ENCODE measurements around the gene SLC25A12.

Gene SLC25A12

DNA sequence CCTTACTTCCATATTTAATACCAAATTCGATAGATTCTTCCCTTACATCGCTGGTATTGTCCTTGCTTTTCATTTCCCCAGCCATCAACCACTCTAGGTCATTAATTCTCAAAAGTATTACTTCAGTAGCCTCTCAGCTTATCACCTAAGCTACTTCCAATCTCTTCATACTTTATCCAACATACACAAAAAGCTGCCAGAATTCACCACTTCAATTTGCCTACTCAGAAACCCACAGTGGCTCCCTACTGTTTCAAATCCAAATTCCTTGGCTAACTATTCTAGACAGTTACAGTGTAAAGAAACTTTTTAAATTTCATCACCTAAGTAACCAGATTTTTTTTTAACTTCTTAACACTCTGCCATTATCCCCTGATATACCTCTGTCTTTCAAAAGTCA, 4.7 kb downstream of the SLC25A12 start:
- no peak for DNase-seq (ENCODE audit: low read depth)

DNA sequence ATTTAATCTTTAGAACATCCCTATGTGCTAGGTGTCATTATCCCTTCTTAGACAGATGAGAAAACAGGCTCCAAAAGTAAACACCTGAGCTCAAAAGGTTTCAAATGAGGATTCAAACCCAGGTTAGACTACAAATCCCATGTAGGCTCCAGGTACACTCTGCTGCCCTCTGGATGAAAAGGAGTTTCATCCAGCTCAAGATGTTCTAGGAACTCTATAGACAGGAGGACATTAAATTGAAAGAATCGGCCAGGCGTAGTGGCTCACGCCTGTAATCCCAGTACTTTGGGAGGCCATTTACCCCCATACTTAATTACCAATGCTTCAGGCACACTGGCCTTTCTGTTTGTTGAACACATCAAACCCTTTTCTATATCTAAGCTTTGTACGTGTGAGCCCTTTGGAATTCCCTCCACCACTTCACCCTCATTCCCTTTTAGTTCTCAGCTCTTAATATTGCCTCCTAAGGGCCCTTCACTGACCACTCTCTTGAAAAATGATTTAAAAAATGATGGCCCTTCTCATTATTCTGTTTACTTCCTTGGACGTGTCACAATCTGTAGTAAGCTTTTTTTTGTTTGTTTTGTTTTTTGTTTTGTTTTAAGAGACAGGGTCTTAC, 10.7 kb downstream of the SLC25A12 start:
- DNase-seq (ENCODE audit: low read depth): no peak

DNA sequence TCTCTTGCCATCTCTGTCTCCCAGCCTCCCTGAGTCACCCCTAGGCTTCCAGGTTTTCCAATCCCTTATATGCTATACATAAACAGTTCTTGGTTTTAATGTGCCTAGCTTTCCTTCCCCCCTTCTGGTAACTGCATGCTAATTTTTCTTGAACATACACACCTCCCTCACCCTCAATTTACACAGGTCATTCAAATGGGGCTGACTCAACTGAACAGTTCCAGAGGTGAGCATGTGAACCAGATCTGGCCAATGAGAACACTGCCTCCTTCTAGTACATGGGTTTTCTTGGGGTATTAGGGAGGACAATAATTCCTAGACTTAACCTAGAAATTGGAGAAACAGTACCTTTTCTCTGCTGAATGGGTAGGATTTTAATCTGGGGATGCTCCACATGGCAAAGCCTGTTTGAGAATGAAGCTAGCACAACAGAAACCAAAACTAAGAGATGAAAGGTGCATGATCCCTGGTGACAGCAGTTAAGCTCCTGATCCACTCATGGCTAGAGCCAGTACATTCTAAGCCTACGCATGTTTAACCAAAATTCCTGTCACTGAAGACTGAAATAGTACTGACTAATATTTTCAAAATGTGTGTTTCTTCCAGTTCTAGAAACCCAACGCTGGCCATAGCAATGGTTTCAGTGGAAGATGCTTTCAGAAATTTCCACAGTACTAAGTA, 11.8 kb downstream of the SLC25A12 start:
- peak; percentile 36 for DNase-seq (ENCODE audit: low read depth)

DNA sequence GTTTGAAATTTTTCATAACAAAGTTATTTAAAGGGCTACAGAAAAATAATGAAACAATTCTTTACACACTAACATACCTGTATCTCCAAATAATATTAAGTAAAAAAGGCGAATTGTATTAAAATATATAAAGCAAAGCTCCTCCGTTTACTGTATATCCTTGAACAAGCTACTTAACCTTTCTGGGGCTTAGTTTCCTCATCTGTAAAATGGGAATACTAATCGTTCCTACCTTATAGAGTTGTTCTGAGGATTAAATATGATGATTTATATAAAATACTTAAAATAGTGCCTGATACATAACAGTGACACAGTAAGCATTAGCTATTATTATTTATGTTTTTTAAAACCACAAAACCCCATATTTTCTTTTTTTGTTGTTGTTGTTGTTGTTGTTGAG, 13.3 kb downstream of the SLC25A12 start:
- DNase-seq (ENCODE audit: low read depth): no peak

DNA sequence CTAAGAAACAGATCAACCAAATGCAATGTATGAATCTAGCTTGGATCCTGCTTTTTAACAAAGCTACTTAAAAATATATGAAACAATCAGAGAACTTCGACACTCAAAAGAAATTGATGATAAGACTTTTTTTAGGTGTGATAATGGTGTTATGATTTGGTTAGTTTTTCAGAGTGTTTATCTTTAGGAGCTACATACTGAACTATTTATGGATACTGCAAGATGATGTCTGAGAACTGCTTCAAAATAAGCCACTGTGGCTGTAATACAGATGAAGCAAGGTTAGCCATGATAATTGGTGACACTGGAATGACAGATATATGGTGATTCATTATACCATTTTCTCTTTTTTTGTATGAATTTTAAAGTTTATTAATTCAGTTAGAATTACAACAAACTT, 14.2 kb downstream of the SLC25A12 start:
- no peak for DNase-seq (ENCODE audit: low read depth)

DNA sequence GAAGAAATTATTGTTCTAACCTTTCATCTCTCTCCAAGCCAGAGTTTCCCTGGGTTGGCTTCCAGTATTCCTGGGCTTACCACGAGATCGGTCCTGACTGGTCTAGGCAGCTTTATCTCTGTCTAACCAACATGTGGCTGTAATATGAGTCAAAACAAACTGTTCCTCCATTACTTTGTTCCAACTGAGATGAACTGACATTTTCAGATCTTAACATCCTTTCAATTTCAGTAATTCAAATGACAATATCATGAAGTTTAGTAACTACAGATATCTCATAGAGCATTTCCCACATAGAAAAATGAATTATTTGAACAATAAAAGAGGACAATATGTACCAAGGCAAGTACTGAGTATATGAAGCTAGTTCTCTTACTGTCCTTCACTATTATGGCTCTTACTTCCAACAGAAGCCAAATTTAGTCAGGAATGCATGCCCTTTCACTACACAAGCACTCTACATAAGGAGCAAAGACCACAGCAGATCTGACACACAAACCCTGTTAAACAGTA, 15.5 kb downstream of the SLC25A12 start:
- DNase-seq (ENCODE audit: low read depth): peak; percentile 80

DNA sequence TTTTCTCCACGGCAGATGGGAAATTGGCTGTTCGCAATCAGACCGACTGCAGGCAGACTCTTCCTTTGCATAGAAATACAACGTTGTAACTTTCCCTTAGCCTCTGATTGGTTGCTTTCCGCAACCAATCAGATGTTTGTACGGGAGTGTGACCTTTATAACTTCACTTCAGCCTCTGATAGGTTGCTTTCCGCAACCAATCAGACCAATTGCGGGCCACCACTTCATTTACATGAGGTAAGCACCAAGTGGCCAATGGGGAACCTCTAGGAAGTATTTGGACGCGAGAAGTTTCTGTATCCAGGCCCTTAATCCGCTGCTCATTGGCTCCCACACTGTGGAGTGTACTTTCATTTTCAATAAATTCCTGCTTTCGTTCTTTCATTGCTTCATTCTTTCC, 19.1 kb downstream of the SLC25A12 start:
- DNase-seq (ENCODE audit: low read depth): no peak

DNA sequence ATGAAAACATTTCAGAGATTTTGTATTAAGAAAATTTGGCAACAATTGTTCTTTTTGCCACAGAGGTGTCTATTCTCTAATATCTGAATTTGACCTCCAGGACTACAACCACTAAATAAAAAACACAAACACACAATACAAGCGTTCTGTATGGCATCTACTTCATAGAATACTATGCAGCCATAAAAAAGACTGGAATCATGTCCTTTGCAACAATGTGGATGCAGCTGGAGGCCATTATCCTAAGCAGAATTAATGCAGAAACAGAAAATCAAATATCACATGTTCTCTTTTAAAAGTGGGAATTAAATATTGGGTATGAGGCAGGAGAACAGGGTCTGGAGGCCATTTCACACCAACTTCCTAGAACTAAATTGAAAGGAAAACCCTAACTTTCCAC, 19.5 kb downstream of the SLC25A12 start:
- DNase-seq (ENCODE audit: low read depth): no peak

DNA sequence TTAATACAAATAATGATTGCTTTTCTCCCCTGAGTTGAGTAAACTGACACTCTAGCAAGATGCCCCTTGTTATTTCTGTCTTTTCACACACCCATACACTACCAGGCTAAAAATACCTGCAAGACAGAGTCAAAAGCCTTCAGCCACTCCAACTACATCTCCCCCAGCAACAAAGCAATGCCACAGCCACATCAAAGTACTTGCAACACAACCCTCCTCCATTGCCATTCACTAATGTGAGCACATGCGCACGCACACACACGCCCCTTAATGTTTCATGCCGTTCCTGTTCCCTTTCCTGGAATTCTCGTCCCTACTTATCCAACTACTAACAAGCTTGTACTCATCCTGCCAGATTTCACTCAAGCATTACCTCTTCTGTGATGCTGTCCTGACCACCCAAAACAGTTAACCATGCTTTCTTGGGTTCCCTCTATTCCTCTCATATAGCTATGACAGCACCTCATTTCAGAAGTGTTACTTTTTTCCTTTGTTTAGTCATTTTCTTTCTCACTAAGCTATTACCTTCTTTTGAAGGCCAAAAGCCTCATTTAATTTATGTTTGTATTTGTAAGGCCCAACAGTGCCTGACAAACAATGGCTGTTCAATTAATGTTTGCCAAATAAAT, 29.6 kb downstream of the SLC25A12 start:
- no peak for DNase-seq (ENCODE audit: low read depth)

DNA sequence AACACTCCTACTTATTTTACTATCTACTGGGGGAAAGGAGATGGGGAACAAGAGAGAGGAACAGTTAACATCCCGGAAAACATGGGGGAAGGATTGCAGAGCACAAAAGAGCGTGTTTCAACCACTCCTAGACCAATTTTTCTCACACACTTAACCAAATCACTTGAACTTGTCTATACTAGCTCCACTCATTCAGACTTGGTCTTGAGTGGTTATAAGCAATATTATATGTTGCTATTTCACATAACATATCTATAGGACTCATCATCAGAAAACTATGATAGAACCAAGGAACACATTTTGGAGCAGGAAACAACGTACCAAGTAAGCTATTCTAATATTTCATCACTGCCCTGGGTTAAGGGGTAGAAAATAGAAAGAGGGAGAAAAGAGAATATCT, 31.5 kb downstream of the SLC25A12 start:
- DNase-seq (ENCODE audit: low read depth): no peak

DNA sequence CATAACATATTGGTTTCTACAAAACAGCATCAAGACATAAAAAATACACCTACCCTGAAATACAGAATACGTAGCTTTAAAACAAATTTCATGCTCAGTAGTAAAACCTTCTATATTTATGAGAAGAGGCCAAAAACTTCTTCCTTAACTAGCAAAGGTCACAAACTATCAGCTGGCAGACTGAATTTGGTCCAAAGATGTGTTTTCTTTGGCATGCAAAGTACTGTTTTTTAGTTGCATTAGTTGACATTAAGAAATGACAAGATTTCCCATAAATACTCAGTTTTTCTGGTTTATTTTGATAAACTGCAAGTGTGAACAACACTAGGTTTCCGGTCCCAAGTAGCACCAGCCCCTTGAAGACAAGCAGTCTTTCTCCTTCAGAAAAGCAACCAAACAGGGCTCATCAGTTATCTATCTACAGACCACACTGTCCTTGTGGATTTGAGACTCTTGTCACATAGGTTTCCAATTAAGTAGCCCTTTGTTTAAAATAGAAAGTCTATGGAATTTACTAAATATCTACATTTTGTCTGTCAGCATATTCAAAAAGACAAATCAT, 35.6 kb downstream of the SLC25A12 start:
- DNase-seq (ENCODE audit: low read depth): peak; percentile 32

DNA sequence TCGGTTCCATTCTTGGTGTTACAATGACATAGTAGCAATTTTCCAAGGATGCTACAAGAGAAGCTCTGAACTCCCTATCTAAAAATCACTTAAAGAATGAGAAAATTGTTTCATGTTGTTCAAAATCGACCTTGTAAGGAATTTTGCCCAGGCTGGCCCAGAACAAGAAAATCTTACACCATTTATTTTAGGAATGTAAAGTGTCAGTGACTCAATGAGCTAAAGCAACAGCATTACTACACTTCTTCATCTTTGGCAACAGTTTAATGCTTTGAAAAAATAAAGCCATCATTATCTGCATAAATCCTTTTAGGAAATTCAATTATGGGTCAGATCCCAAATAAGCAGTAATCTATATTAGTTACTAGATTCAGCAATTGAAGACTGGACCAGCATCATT, 38.6 kb downstream of the SLC25A12 start:
- no peak for DNase-seq (ENCODE audit: low read depth)

DNA sequence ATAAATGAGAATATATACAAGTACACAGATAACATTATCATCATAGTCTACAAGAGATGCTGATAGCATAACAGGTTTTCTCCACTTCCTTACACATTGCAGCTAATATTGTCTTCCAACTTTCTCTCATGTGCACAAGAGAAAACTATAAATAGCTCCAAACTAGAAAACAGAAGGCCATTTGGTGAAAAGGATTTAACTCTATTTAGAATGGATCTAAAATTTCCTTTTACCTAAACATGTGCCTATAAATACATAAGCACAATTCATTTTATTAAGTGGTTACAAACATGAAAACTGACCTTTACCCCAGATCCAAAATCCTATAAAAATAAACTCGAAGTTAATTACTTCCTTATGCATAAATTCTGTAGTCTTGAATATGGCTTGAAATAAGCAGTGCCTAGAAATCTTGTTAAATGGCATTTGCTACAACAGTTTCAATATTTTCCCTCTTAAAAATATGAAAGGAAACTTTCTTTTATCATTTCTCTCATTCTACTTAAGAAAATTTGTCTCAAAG, 41.6 kb downstream of the SLC25A12 start:
- no peak for DNase-seq (ENCODE audit: low read depth)

DNA sequence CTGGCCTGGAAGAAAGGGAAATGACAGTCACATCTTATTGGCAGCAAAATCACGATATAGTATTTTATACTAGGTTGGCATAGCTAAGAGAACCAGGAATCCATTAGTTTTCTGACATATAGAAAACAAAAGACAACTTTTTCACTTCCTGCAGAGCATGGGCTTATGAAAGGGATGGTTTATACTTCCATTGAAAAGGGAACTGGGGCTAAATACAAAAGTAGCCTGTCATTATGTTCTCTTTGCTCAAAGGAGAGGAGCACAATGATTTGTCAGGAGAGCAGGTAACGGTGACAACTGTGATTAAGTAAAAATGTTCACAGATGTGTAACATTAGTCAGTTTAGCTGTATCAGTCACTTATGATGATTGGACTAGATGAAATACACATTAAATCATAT, 46.4 kb downstream of the SLC25A12 start:
- no peak for DNase-seq (ENCODE audit: low read depth)

DNA sequence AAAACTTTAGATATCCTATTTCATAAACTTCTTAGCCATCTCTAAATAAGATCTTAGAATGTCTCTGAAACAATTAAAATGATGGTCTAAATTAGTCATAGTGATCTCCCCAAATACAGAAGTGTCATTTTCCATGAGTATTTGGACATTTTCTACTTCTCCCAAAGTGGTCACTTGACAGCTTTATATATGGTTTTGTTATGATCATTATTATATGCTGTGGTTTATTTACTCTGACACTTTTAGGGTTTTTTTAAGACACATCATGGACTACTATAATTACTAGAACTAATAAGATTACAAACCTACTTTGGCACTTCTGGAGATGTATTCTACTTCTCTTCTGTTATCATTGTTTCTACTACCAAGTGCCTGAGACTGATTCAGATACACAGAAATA, 47.1 kb downstream of the SLC25A12 start:
- no peak for DNase-seq (ENCODE audit: low read depth)

DNA sequence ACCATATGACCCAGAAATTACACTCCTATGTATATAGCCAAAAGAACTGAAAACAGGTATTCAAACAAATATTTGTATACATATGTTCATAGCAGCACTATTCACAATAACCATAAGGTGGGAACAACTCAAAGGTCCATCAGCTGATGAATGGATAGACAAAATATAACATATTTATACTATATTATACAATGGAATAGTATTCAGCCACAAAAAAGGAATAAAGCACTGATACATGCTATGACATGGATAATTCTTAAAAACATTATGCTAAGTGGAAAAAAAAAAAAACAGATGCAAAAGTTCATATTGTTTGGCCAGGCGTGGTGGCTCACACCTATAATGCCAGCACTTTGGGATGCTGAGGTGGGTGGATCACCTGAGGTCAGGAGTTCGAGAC, 52.0 kb downstream of the SLC25A12 start:
- no peak for DNase-seq (ENCODE audit: low read depth)

DNA sequence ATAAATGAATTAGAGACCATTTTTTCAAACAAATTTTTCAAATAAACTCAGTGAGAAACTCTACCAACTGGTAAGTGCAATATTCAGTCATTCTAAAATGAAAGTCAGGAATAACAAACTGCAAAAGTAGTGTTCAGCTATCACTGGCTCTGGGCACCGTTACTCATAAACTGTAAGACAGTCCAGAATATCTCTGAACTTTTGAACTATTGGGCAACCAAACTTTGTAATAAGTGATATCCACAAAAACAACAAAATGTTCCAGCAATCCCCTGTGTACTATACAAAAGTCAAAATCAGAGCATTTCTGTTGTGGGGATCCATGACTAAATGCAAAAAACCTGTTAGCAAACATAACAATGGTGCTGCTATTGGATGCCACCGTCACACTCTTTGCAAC, 56.3 kb downstream of the SLC25A12 start:
- peak; percentile 51 for DNase-seq (ENCODE audit: low read depth)

DNA sequence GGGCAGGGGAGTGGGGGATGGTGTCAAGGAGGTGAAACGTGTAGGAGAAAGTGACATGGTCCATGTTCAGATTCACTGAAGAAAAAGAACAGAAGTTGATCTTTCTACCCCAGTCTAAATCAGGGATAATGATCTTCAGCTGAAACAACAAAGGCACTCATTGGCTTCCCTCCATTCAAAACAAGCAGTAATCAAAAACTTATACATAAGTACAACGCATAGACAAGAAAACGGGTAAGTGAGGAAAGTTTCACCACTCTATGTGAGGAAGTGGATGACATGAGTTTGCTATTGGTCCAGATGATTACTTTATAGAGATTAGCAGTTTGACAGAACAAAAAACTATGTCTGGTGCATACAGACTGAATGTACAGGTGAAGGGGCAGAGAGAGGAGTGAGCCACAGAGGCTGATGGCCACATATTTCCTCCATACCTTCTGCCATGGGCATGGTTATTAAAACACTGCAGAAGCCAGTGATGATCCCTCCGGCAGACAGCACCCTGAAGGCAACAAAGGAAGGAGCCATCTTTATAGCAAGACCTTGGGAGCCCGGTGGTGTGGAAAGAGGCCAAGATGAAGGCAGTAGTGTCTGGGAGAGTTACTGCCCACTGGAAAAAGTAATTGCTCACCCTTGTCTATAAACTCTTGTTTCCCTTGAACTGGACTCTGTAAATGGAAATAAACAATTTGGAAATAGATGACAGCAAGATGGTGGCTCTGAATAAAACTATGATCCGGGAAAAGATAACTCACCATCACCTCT, 57.7 kb downstream of the SLC25A12 start:
- peak; percentile 23 for DNase-seq (ENCODE audit: low read depth)

DNA sequence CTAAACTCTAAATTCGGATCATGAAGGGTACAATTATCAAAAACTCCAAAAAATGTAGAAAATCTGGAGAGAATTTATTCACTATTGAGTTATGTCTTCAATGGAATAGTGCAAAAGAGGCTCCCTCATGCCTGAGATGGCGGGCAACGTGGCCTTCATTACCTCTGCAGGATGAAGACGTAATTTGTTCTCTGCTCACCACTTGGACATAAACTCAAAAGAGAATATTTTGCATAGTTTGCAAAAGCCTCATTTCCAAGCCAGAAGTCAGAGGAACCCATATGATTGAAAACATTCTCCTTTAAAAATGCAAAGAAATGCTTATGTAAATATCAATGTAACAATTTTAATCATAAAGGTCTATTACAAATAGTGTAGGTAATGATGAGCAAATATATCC, 58.7 kb downstream of the SLC25A12 start:
- DNase-seq (ENCODE audit: low read depth): no peak

DNA sequence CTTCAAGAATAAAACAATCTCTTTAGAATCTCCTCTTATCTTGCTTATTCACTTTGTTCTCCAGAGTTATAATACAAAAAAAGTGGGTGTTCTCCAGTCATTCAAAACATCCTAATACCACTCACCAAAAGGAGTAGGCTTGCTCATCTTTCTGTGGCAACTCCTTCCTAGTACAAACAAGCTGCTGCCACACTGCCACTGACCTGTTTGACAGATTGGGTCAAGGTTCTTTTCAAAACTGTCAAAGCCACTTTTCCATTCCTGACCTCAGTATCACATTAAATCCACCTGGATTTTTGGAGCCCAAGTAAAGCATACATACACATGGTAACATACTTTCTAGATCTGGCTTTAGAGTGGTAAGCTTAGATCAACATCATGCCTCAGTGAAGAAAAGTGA, 59.8 kb downstream of the SLC25A12 start:
- no peak for DNase-seq (ENCODE audit: low read depth)

DNA sequence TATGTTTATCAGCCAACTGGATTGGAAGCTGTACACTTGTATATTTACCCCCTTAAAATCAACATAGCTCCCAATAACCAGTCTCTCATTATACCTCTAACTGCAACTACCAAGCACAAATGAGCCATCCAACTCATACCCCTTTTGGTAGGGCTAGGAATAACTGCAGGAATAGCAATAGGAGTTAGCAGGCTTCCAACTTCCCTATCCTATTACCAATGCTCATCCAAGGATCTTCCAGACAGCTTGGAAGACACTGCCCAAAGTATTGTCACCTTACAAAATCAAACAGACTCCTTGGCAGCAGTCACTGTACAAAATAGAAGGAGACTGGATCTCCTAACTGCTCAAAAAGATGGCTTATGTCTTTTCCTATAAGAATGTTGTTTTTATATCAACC, 61.6 kb downstream of the SLC25A12 start:
- no peak for DNase-seq (ENCODE audit: low read depth)

DNA sequence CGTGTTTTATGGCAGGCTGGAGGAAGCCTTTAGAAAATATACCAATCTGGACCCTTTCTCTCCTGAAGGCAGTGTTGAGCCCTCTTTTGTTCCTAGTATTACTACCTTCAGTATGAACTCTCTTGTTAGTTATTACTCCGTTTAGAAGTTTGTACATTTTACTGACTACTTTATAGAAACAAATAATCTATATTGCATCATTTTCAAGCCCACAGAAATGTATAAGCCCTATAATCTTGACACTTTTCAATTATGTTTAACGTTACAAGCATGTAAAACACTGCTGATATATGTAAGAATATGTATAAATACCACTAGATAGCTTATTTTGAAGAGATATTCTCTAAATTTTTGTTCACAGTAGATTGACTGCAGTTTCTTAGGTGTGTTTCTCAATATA, 64.0 kb downstream of the SLC25A12 start:
- DNase-seq (ENCODE audit: low read depth): no peak

Measured in stromal cell of bone marrow (primary cell).